HEK293 (cell line): ENCODE data around the gene SRD5A3.
A peak's percentile ranks its signal among the peaks of the same experiment; 100 is the strongest.

Experiments
- EGR2 ChIP-seq: fragments of 450-650 bp; formaldehyde crosslinking; IDR thresholded peaks from 2 replicates; pipeline ENCODE4 v1.5.1; 2016; ENCODE audit warnings: low read depth, missing biosample characterization, missing genetic modification characterization
- HOXC10 ChIP-seq: sonication (generic); formaldehyde crosslinking; IDR thresholded peaks from 2 replicates; pipeline ENCODE4 v1.8.1; 2023; ENCODE audit warnings: mild to moderate bottlenecking, missing genetic modification reagents
- KLF1 ChIP-seq: fragments of 450-650 bp; formaldehyde crosslinking; IDR thresholded peaks from 2 replicates; pipeline ENCODE4 v1.5.1; 2016; ENCODE audit warnings: missing biosample characterization, missing genetic modification characterization
- KLF16 ChIP-seq: fragments of 450-650 bp; formaldehyde crosslinking; IDR thresholded peaks from 2 replicates; pipeline ENCODE4 v1.5.1; 2017; ENCODE audit warnings: missing biosample characterization, missing genetic modification characterization
- KLF7 ChIP-seq: fragments of 450-650 bp; formaldehyde crosslinking; IDR thresholded peaks from 2 replicates; pipeline ENCODE4 v1.5.1; 2016; ENCODE audit warnings: missing biosample characterization, missing genetic modification characterization, borderline replicate concordance
- KLF8 ChIP-seq: fragments of 450-650 bp; formaldehyde crosslinking; IDR thresholded peaks from 2 replicates; pipeline ENCODE4 v1.5.1; 2016; ENCODE audit warnings: missing biosample characterization, missing genetic modification characterization
- SP7 ChIP-seq: fragments of 450-650 bp; formaldehyde crosslinking; IDR thresholded peaks from 2 replicates; pipeline ENCODE4 v1.5.1; 2016; ENCODE audit warnings: missing biosample characterization, missing genetic modification characterization
- YY1 ChIP-seq: fragments of 450-650 bp; formaldehyde crosslinking; IDR thresholded peaks from 2 replicates; pipeline ENCODE4 v1.5.1; 2018; ENCODE audit warnings: missing biosample characterization, missing genetic modification characterization
- ZEB2 ChIP-seq: fragments of 450-650 bp; formaldehyde crosslinking; IDR thresholded peaks from 2 replicates; pipeline ENCODE4 v1.5.1; 2016; ENCODE audit warnings: missing biosample characterization, missing genetic modification characterization
- ZNF2 ChIP-seq: fragments of 450-650 bp; formaldehyde crosslinking; IDR thresholded peaks from 2 replicates; pipeline ENCODE4 v1.5.1; 2016; ENCODE audit warnings: missing biosample characterization, missing genetic modification characterization
- ZNF324 ChIP-seq: fragments of 450-650 bp; formaldehyde crosslinking; IDR thresholded peaks from 2 replicates; pipeline ENCODE4 v1.5.1; 2016; ENCODE audit warnings: missing biosample characterization, missing genetic modification characterization
- ZNF354C ChIP-seq: fragments of 450-650 bp; formaldehyde crosslinking; IDR thresholded peaks from 2 replicates; pipeline ENCODE4 v1.5.1; 2016; ENCODE audit warnings: missing biosample characterization, missing genetic modification characterization, low read depth, borderline replicate concordance
- ZNF48 ChIP-seq: fragments of 450-650 bp; formaldehyde crosslinking; IDR thresholded peaks from 2 replicates; pipeline ENCODE4 v1.5.1; 2016; ENCODE audit warnings: missing biosample characterization, missing genetic modification characterization
- ZNF514 ChIP-seq: fragments of 450-650 bp; formaldehyde crosslinking; IDR thresholded peaks from 2 replicates; pipeline ENCODE4 v1.5.1; 2016; ENCODE audit warnings: missing biosample characterization, missing genetic modification characterization
- ZNF561 ChIP-seq: fragments of 450-650 bp; IDR thresholded peaks from 2 replicates; pipeline ENCODE4 v1.5.1; 2018; ENCODE audit warnings: missing biosample characterization, missing genetic modification characterization, borderline replicate concordance
- ZNF596 ChIP-seq: fragments of 450-650 bp; IDR thresholded peaks from 2 replicates; pipeline ENCODE4 v1.5.0; 2018; ENCODE audit warnings: missing biosample characterization, mild to moderate bottlenecking, missing genetic modification characterization, moderate library complexity
- ZNF629 ChIP-seq: fragments of 450-650 bp; formaldehyde crosslinking; IDR thresholded peaks from 2 replicates; pipeline ENCODE4 v1.5.1; 2017; ENCODE audit warnings: missing biosample characterization, missing genetic modification characterization
- ZNF660 ChIP-seq: fragments of 450-650 bp; IDR thresholded peaks from 2 replicates; pipeline ENCODE4 v1.5.1; 2018; ENCODE audit warnings: missing biosample characterization, mild to moderate bottlenecking, missing genetic modification characterization
- ZNF670 ChIP-seq: fragments of 450-650 bp; formaldehyde crosslinking; IDR thresholded peaks from 2 replicates; pipeline ENCODE4 v1.5.1; 2016; ENCODE audit warnings: missing biosample characterization, missing genetic modification characterization, low read depth
- ZNF747 ChIP-seq: fragments of 450-650 bp; formaldehyde crosslinking; IDR thresholded peaks from 2 replicates; pipeline ENCODE4 v1.5.1; 2016; ENCODE audit warnings: missing biosample characterization, missing genetic modification characterization
- ZNF76 ChIP-seq: fragments of 450-650 bp; formaldehyde crosslinking; IDR thresholded peaks from 2 replicates; pipeline ENCODE4; 2016; ENCODE audit warnings: low read depth, missing biosample characterization, missing genetic modification characterization, borderline replicate concordance
- ZNF768 ChIP-seq: fragments of 450-650 bp; formaldehyde crosslinking; IDR thresholded peaks from 2 replicates; pipeline ENCODE4 v1.5.1; 2018; ENCODE audit warnings: missing biosample characterization, mild to moderate bottlenecking, missing genetic modification characterization
- TF ChIP-seq, protein P1 (sequence below): fragments of 450-650 bp; formaldehyde crosslinking; IDR thresholded peaks from 2 replicates; pipeline ENCODE4 v1.5.1; 2016; ENCODE audit warnings: missing biosample characterization, missing genetic modification characterization
- TF ChIP-seq, protein P2 (sequence below): fragments of 450-650 bp; formaldehyde crosslinking; conservative IDR thresholded peaks from 2 replicates; pipeline ENCODE4 v1.5.1; 2016; ENCODE audit warnings: low read depth, missing biosample characterization, missing genetic modification characterization
- TF ChIP-seq, protein P3 (sequence below): fragments of 450-650 bp; formaldehyde crosslinking; IDR thresholded peaks from 2 replicates; pipeline ENCODE4 v1.5.1; 2016; ENCODE audit warnings: missing biosample characterization, missing genetic modification characterization
- TF ChIP-seq, protein P4 (sequence below): sonication (generic); formaldehyde crosslinking; IDR thresholded peaks from 2 replicates; pipeline ENCODE4 v1.8.1; 2022; ENCODE audit warnings: mild to moderate bottlenecking, moderate library complexity, missing genetic modification reagents
- TF ChIP-seq, protein P5 (sequence below): fragments of 450-650 bp; formaldehyde crosslinking; IDR thresholded peaks from 2 replicates; pipeline ENCODE4 v1.5.1; 2017; ENCODE audit warnings: missing biosample characterization, missing genetic modification characterization

SRD5A3 gene

DNA sequence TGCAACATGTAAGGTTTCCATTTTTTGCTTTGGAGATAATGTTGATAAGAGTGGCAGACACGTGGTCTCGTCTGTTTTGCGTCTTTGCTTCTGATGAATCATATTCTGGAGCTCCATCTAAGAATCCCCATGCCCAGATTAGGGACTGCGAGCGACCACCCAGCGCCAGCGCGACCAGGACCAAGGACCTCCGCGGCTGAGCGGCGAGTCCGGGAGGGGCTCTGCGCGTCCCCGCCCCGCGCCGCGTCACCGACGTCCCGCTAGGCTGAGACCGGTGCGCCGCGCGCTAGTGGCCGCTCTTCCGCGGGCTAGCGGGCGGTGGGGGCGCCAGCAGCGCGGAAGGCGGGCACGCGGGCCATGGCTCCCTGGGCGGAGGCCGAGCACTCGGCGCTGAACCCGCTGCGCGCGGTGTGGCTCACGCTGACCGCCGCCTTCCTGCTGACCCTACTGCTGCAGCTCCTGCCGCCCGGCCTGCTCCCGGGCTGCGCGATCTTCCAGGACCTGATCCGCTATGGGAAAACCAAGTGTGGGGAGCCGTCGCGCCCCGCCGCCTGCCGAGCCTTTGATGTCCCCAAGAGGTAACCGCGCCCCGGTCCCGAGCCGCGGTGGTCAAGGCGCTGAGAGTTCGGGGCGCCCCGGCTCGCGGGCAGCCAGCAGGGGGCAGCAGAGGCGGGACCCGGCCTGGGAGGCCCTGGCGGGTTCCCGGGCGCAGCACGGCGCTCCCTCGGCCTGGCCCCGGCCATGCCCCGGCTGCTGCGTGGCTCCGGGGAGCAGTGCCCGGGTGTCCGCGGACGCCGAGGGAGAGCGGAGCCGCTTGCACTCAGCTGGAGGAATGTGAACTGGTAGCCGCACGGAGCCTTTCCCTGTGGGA lies at the start of gene SRD5A3 (continued):
- TF ChIP-seq, protein P1, sequence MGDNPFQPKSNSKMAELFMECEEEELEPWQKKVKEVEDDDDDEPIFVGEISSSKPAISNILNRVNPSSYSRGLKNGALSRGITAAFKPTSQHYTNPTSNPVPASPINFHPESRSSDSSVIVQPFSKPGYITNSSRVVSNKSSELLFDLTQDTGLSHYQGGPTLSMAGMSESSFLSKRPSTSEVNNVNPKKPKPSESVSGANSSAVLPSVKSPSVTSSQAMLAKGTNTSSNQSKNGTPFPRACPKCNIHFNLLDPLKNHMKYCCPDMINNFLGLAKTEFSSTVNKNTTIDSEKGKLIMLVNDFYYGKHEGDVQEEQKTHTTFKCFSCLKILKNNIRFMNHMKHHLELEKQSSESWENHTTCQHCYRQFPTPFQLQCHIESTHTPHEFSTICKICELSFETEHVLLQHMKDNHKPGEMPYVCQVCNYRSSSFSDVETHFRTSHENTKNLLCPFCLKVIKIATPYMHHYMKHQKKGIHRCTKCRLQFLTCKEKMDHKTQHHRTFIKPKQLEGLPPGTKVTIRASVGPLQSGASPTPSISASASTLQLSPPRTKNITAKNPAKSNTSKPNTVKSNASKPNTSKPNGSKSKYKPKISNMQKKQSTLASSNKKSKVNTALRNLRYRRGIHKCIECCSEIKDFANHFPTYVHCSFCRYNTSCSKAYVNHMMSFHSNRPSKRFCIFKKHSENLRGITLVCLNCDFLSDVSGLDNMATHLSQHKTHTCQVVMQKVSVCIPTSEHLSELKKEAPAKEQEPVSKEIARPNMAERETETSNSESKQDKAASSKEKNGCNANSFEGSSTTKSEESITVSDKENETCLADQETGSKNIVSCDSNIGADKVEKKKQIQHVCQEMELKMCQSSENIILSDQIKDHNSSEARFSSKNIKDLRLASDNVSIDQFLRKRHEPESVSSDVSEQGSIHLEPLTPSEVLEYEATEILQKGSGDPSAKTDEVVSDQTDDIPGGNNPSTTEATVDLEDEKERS (tag by site-specific recombination): no peak
- TF ChIP-seq, protein P2, sequence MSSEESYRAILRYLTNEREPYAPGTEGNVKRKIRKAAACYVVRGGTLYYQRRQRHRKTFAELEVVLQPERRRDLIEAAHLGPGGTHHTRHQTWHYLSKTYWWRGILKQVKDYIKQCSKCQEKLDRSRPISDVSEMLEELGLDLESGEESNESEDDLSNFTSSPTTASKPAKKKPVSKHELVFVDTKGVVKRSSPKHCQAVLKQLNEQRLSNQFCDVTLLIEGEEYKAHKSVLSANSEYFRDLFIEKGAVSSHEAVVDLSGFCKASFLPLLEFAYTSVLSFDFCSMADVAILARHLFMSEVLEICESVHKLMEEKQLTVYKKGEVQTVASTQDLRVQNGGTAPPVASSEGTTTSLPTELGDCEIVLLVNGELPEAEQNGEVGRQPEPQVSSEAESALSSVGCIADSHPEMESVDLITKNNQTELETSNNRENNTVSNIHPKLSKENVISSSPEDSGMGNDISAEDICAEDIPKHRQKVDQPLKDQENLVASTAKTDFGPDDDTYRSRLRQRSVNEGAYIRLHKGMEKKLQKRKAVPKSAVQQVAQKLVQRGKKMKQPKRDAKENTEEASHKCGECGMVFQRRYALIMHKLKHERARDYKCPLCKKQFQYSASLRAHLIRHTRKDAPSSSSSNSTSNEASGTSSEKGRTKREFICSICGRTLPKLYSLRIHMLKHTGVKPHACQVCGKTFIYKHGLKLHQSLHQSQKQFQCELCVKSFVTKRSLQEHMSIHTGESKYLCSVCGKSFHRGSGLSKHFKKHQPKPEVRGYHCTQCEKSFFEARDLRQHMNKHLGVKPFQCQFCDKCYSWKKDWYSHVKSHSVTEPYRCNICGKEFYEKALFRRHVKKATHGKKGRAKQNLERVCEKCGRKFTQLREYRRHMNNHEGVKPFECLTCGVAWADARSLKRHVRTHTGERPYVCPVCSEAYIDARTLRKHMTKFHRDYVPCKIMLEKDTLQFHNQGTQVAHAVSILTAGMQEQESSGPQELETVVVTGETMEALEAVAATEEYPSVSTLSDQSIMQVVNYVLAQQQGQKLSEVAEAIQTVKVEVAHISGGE: 0 out of 2 replicates have a peak, but pooled peaks have one; percentile 10
- no peak for TF ChIP-seq ZNF768 (tag by site-specific recombination)
- TF ChIP-seq YY1 (tag by site-specific recombination): peak; percentile 59; the same call in 1 of the 2 replicates
- no peak for TF ChIP-seq ZNF48 (tag by site-specific recombination)
- TF ChIP-seq ZNF514 (tag by site-specific recombination): no peak
- TF ChIP-seq ZNF2 (tag by site-specific recombination): no peak
- peak; percentile 22; the same call in 1 of the 2 replicates for TF ChIP-seq KLF16 (tag by site-specific recombination)
- TF ChIP-seq EGR2 (tag by site-specific recombination): no peak
- no peak for TF ChIP-seq ZNF670 (tag by site-specific recombination)
- TF ChIP-seq KLF1 (tag by site-specific recombination): peak; percentile 45; the same call in 1 of the 2 replicates
- TF ChIP-seq ZNF747 (tag by site-specific recombination): no peak
- TF ChIP-seq HOXC10 (CRISPR knock-in tag): peak; percentile 85; the same call in 1 of the 2 replicates
- peak; percentile 73 for TF ChIP-seq SP7 (tag by site-specific recombination)
- peak; percentile 26; the same call in 1 of the 2 replicates for TF ChIP-seq ZNF561 (tag by site-specific recombination)
- TF ChIP-seq ZNF76 (tag by site-specific recombination): peak; percentile 20; the same call in 1 of the 2 replicates
- 0 out of 2 replicates have a peak, but pooled peaks have one; percentile 28 for TF ChIP-seq ZNF596 (tag by site-specific recombination)
- 0 out of 2 replicates have a peak, but pooled peaks have one; percentile 48 for TF ChIP-seq KLF8 (tag by site-specific recombination)
- TF ChIP-seq, protein P3, sequence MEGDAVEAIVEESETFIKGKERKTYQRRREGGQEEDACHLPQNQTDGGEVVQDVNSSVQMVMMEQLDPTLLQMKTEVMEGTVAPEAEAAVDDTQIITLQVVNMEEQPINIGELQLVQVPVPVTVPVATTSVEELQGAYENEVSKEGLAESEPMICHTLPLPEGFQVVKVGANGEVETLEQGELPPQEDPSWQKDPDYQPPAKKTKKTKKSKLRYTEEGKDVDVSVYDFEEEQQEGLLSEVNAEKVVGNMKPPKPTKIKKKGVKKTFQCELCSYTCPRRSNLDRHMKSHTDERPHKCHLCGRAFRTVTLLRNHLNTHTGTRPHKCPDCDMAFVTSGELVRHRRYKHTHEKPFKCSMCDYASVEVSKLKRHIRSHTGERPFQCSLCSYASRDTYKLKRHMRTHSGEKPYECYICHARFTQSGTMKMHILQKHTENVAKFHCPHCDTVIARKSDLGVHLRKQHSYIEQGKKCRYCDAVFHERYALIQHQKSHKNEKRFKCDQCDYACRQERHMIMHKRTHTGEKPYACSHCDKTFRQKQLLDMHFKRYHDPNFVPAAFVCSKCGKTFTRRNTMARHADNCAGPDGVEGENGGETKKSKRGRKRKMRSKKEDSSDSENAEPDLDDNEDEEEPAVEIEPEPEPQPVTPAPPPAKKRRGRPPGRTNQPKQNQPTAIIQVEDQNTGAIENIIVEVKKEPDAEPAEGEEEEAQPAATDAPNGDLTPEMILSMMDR (tag by site-specific recombination): peak; percentile 86
- TF ChIP-seq, protein P4, sequence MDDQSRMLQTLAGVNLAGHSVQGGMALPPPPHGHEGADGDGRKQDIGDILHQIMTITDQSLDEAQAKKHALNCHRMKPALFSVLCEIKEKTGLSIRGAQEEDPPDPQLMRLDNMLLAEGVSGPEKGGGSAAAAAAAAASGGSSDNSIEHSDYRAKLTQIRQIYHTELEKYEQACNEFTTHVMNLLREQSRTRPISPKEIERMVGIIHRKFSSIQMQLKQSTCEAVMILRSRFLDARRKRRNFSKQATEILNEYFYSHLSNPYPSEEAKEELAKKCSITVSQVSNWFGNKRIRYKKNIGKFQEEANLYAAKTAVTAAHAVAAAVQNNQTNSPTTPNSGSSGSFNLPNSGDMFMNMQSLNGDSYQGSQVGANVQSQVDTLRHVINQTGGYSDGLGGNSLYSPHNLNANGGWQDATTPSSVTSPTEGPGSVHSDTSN (CRISPR knock-in tag): peak; percentile 62; the same call in 1 of the 2 replicates
- 0 out of 2 replicates have a peak, but pooled peaks have one; percentile 25 for TF ChIP-seq KLF7 (tag by site-specific recombination)
- no peak for TF ChIP-seq ZNF324 (tag by site-specific recombination)
- peak; percentile 27; the same call in 1 of the 2 replicates for TF ChIP-seq ZNF629 (tag by site-specific recombination)
- TF ChIP-seq ZNF660: peak; percentile 63; the same call in 1 of the 2 replicates
- no peak for TF ChIP-seq ZNF354C (tag by site-specific recombination)
- TF ChIP-seq, protein P5, sequence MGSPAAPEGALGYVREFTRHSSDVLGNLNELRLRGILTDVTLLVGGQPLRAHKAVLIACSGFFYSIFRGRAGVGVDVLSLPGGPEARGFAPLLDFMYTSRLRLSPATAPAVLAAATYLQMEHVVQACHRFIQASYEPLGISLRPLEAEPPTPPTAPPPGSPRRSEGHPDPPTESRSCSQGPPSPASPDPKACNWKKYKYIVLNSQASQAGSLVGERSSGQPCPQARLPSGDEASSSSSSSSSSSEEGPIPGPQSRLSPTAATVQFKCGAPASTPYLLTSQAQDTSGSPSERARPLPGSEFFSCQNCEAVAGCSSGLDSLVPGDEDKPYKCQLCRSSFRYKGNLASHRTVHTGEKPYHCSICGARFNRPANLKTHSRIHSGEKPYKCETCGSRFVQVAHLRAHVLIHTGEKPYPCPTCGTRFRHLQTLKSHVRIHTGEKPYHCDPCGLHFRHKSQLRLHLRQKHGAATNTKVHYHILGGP: no peak
- peak; percentile 78 for TF ChIP-seq ZEB2 (tag by site-specific recombination)
